GM12878 (cell line): ENCODE results near the gene GZMH. TPM values are rescaled to one million over a fixed set of nuclear protein-coding genes. Genes with fewer than 3 reads are reported as not detected.
"Not testable (repeated sequence)": the region's sequence is repeated elsewhere in the genome, so short reads cannot be mapped to it uniquely, and the experiment has no call there.

ENCODE experiments used
- ATAC-seq: fragments of 200-7000 bp; cut with Tn5 transposase; 3 replicates; pipeline ENCODE4 v1.9.1; 2020; ENCODE audit warnings: mild to moderate bottlenecking, moderate library complexity
- BruUV-seq: library from RNA; stranded (reverse); fragments of 400-500 nt; replicated peaks from 2 replicates; lab custom pipeline; 2021; lab: Mats Ljungman, UMichigan
- CTCF ChIA-PET: fragments of 300-600 bp; sonication (Branson Sonifier 250); formaldehyde crosslinking; extraction: SDS; loops from one replicate; lab custom pipeline; 2021; ENCODE audit warnings: inconsistent platforms; lab: Yijun Ruan, JAX
- POLR2A ChIA-PET: fragments of 350-600 bp; formaldehyde crosslinking; extraction: SDS; loops from one replicate; lab custom pipeline; 2021; ENCODE audit warnings: inconsistent platforms; lab: Charles Lee
- RAD21 ChIA-PET: fragments of 300-600 bp; sonication (Branson Sonifier 250); formaldehyde crosslinking; loops from one replicate; lab custom pipeline; 2023; ENCODE audit warnings: antibody characterized with exemption; ENCODE audit not compliant: unreplicated experiment; lab: Charles Lee
- SMC1A ChIA-PET: fragments of 300-600 bp; sonication (Branson Sonifier 250); formaldehyde crosslinking; loops from one replicate; lab custom pipeline; 2023; ENCODE audit not compliant: unreplicated experiment, uncharacterized antibody; lab: Charles Lee
- DNase-seq: peaks from one replicate; pipeline ENCODE4 v3.0.0-alpha.2; 2011; ENCODE audit warnings: low read depth, low spot score
- FAIRE-seq: peaks from 3 replicates; lab custom pipeline; 2011; peaks lifted over from hg19 to GRCh38; lab: Jason Lieb, UNC
- H2AFZ ChIP-seq: 2 replicates; pipeline ENCODE4 v1.6.0; 2011; ENCODE audit warnings: low read depth, low read length, control low read depth; ENCODE audit not compliant: control insufficient read depth
- H3K27ac ChIP-seq: 2 replicates; pipeline ENCODE4 v1.5.1; 2011; ENCODE audit warnings: control low read depth; ENCODE audit not compliant: control insufficient read depth, insufficient read depth
- H3K27me3 ChIP-seq, 2 experiments: replicated peaks in 1 of 2; 2 replicates each; pipeline versions ENCODE4 v1.6.0 to v1.6.1; 2011; ENCODE audit warnings: low read length in 1 of 2; ENCODE audit not compliant: control insufficient read depth in 2 of 2, insufficient read depth in 2 of 2
- H3K36me3 ChIP-seq, 2 experiments: 2 replicates each; pipeline ENCODE4 v1.5.1; 2011; ENCODE audit warnings: low read length in 1 of 2; ENCODE audit not compliant: control insufficient read depth in 2 of 2, insufficient read depth in 2 of 2
- H3K4me1 ChIP-seq: 2 replicates; pipeline ENCODE4 v1.6.1; 2011; ENCODE audit warnings: mild to moderate bottlenecking, low read length, moderate library complexity, mixed read lengths; ENCODE audit not compliant: control insufficient read depth, insufficient read depth
- H3K4me2 ChIP-seq: 2 replicates; pipeline ENCODE4 v1.6.0; 2011; ENCODE audit warnings: control low read depth; ENCODE audit not compliant: control insufficient read depth, insufficient read depth
- H3K4me3 ChIP-seq: fragments of 200-600 bp; sonication (generic); 2 replicates; pipeline ENCODE4 v1.5.1; 2016
- H3K79me2 ChIP-seq: 2 replicates; pipeline ENCODE4 v1.6.0; 2011; ENCODE audit warnings: low read length; ENCODE audit not compliant: control insufficient read depth, insufficient read depth
- H3K9ac ChIP-seq: 2 replicates; pipeline ENCODE4 v1.8.0; 2011; ENCODE audit warnings: low read length, control low read depth, mixed read lengths; ENCODE audit not compliant: control insufficient read depth, insufficient read depth
- H3K9me3 ChIP-seq: replicated peaks from 3 replicates; pipeline ENCODE4 v1.5.1; 2011; ENCODE audit warnings: mild to moderate bottlenecking, low read length; ENCODE audit not compliant: control insufficient read depth, insufficient read depth
- H4K20me1 ChIP-seq: 2 replicates; pipeline ENCODE4 v1.6.0; 2011; ENCODE audit not compliant: control insufficient read depth, insufficient read depth
- BACH1 ChIP-seq: fragments of 450-650 bp; IDR thresholded peaks from 2 replicates; pipeline ENCODE4 v1.6.1; 2017; ENCODE audit warnings: mild to moderate bottlenecking, borderline replicate concordance
- BCL11A ChIP-seq: IDR thresholded peaks from 2 replicates; pipeline ENCODE4 v1.6.1; 2011; ENCODE audit warnings: low read depth, low read length
- E4F1 ChIP-seq: fragments of 450-650 bp; IDR thresholded peaks from 2 replicates; pipeline ENCODE4 v1.6.1; 2018; ENCODE audit warnings: borderline replicate concordance, mild to moderate bottlenecking; ENCODE audit not compliant: partially characterized antibody
- MEF2A ChIP-seq: IDR thresholded peaks from 2 replicates; pipeline ENCODE4 v1.6.1; 2011; ENCODE audit warnings: low read depth, mild to moderate bottlenecking, low read length, moderate library complexity; ENCODE audit not compliant: insufficient read depth
- MTA3 ChIP-seq: IDR thresholded peaks from 2 replicates; pipeline ENCODE4 v1.6.1; 2012; ENCODE audit warnings: low read length, inconsistent platforms, borderline replicate concordance
- POLR2AphosphoS2 ChIP-seq: IDR thresholded peaks from 2 replicates; pipeline ENCODE4 v1.6.1; 2011; ENCODE audit warnings: low read depth, mild to moderate bottlenecking, low read length, improper control_type of control experiment, moderate library complexity
- REST ChIP-seq: IDR thresholded peaks from 2 replicates; pipeline ENCODE4 v1.6.1; 2012; ENCODE audit warnings: mild to moderate bottlenecking, low read depth, low read length
- SMC3 ChIP-seq: IDR thresholded peaks from 2 replicates; pipeline ENCODE4 v1.6.1; 2011; ENCODE audit warnings: low read length, improper control_type of control experiment, borderline replicate concordance
- SRF ChIP-seq, 2 experiments: IDR thresholded peaks; 2 replicates each; pipeline ENCODE4 v1.6.1; 2011; ENCODE audit warnings: low read depth in 2 of 2, low read length in 2 of 2, mild to moderate bottlenecking in 1 of 2, moderate library complexity in 1 of 2
- ZNF687 ChIP-seq: fragments of 450-650 bp; IDR thresholded peaks from 2 replicates; pipeline ENCODE4 v1.6.1; 2017; ENCODE audit warnings: mild to moderate bottlenecking, moderate library complexity
- WGBS: methylation state at CpG from one replicate; pipeline ENCODE4 v1.1.6; 2016; ENCODE audit warnings: low lambda C conversion rate; ENCODE audit not compliant: insufficient replicate concordance, insufficient coverage; ENCODE audit errors: missing lambda C conversion rate; 5-methylcytosine and 5-hydroxymethylcytosine counted together
- in situ Hi-C: fragments of 300-500 bp; cut with MboI; formaldehyde crosslinking; loops from 9 replicates; pipeline ENCODE4 v1.14.3; 2018; ENCODE audit warnings: mixed read lengths
- intact Hi-C: fragments of 100-400 bp; cut with micrococcal nuclease; formaldehyde crosslinking; loops from one replicate; pipeline ENCODE4 v1.14.2; 2022; ENCODE audit not compliant: unreplicated experiment
- polyA plus RNA-seq, 11 experiments: library from polyadenylated mRNA; depleted of rRNA in 4 of 11; unstranded in 6 of 11; stranded (reverse) in 5 of 11; fragments of >200 nt; fragmentation: Nextera tagmentation in 4 of 11; fragmentation: Illumina TruSeq in 1 of 11; extraction: Ambion mirVana in 4 of 11; extraction: Trizol in 1 of 11; gene quantifications; 1 replicate in 1 of 11; 2 replicates in 10 of 11; pipeline versions ENCODE4 v1.2.1 to v1.2.3, GENCODE V29; 2011 to 2016; ENCODE audit warnings: inconsistent platforms in 2 of 11, missing spikeins in 2 of 11, low read depth in 1 of 11
- total RNA-seq, 4 experiments: library from RNA; depleted of rRNA in 3 of 4; stranded (reverse); fragments of >200 nt in 3 of 4; fragmentation: Illumina TruSeq in 1 of 4; extraction: Trizol in 1 of 4; gene quantifications; 2 replicates each; pipeline versions ENCODE4 v1.2.1 to v1.2.3, GENCODE V29; 2013 to 2021

Gene GZMH
- total and polyA plus RNA-seq, 10 of the 15 experiments (the other 5 are each of a cell fraction or from before 2014, with no cell fraction given), result 0.16 to 0.53 (median 0.22) TPM; not detected in 6

- TF ChIP-seq SMC3 (no peak), ZNF687 (no peak), E4F1 (no peak), POLR2AphosphoS2 (no peak), BCL11A (no peak), MTA3 (no peak), SRF (IDR thresholded peaks at IDR 0.05; ENCODE audit: low read depth in 2 of 2, low read length in 2 of 2) (no peak), MEF2A (no peak), REST (no peak), BACH1 (no peak)
These were observed at the start of gene GZMH (continued) for GRCh38 chr14:24609655-24610344.

GRCh38 chr14:24648361-24648760 is 38.9 kb upstream of the GZMH start:
- DNase-seq, H3K79me2 ChIP-seq, FAIRE-seq, H3K4me2 ChIP-seq, H3K27ac ChIP-seq, POLR2A ChIA-PET, BruUV-seq, in situ Hi-C loops, CTCF ChIA-PET, ATAC-seq, H3K36me3 ChIP-seq, H4K20me1 ChIP-seq, H3K9ac ChIP-seq, H2AFZ ChIP-seq, H3K9me3 ChIP-seq, H3K4me3 ChIP-seq, H3K27me3 ChIP-seq, SMC1A ChIA-PET, RAD21 ChIA-PET, intact Hi-C loops: not testable (repeated sequence)
- 33% methylated on average over 1 of the region's 1 CpG for WGBS
- H3K4me1 ChIP-seq, result peaks cover 12% of the 10 kb centered on the region
